ENCODE results near the gene KCNC1. TPM values are rescaled to one million over a fixed set of nuclear protein-coding genes. Genes with fewer than 3 reads are reported as not detected.

The KCNC1 gene
- polyA plus RNA-seq, 1 experiment, result not detected

- Histone ChIP-seq H3K36me3 (ENCODE audit: control insufficient read depth, insufficient read depth, low read length) (no peaks in the 10 kb centered on the region), H3K4me3 (ENCODE audit: low read depth, low read length) (no peak overlapping the region), H3K27me3 (ENCODE audit: control insufficient read depth, insufficient read depth, low read length) (no peaks in the 10 kb centered on the region)
- CTCF ChIA-PET, result no interaction called here
- no peak for DNase-seq (ENCODE audit: low read depth)
- TF ChIP-seq, protein P1, sequence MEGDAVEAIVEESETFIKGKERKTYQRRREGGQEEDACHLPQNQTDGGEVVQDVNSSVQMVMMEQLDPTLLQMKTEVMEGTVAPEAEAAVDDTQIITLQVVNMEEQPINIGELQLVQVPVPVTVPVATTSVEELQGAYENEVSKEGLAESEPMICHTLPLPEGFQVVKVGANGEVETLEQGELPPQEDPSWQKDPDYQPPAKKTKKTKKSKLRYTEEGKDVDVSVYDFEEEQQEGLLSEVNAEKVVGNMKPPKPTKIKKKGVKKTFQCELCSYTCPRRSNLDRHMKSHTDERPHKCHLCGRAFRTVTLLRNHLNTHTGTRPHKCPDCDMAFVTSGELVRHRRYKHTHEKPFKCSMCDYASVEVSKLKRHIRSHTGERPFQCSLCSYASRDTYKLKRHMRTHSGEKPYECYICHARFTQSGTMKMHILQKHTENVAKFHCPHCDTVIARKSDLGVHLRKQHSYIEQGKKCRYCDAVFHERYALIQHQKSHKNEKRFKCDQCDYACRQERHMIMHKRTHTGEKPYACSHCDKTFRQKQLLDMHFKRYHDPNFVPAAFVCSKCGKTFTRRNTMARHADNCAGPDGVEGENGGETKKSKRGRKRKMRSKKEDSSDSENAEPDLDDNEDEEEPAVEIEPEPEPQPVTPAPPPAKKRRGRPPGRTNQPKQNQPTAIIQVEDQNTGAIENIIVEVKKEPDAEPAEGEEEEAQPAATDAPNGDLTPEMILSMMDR (IDR thresholded peaks at IDR 0.05; ENCODE audit: insufficient read depth, low read depth, low read length), result no peak
- POLR2A ChIA-PET, result no interaction called here
Measured at GRCh38 chr11:17780668-17781067, 46.1 kb downstream of the KCNC1 start.

DNA sequence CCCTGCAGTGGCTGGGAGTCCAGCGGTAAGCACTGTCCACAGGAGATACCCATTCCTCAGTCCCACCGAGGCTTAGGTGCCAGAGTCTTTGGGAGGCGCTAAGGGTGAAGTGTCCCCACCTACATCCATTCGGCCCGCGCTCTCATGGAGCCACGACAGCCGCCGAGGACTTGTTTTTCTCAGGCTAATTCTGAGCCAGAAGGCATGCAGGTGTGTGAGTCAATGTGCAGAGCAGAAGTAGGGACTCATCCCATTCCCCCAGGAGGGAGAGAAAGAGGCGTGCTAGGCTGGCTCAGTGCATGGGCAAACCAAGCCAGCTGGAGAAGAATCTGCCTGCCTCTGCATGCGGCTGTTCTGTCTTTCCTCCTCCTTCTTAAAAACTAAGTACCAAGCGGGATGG, 46.6 kb downstream of the KCNC1 start:
- ChIA-PET POLR2A (interaction anchor here (0.6 kb wide), 1 partner anchor 15 kb away, joined by 4 read pairs; no protein-coding TSS in a partner anchor), CTCF (interaction anchor here (1.0 to 1.5 kb wide), 2 partner anchors 10 to 192 kb away, joined by 3 to 6 read pairs; no protein-coding TSS in a partner anchor)
- Histone ChIP-seq H3K36me3 (ENCODE audit: control insufficient read depth, insufficient read depth, low read length) (no peaks in the 10 kb centered on the region), H3K27me3 (ENCODE audit: control insufficient read depth, insufficient read depth, low read length) (no peaks in the 10 kb centered on the region), H3K4me3 (ENCODE audit: low read depth, low read length) (no peak overlapping the region)
- TF ChIP-seq, protein P1 (IDR thresholded peaks at IDR 0.05; ENCODE audit: insufficient read depth, low read depth, low read length), result no peak
- DNase-seq (ENCODE audit: low read depth), result no peak

- ChIA-PET POLR2A (interaction anchor here (0.6 kb wide), 1 partner anchor 15 kb away, joined by 4 read pairs; no protein-coding TSS in a partner anchor), CTCF (interaction anchor here (0.8 to 1.5 kb wide), 3 partner anchors 11 to 199 kb away, joined by 3 to 6 read pairs (median 3); no protein-coding TSS in a partner anchor)
- Histone ChIP-seq H3K4me3 (ENCODE audit: low read depth, low read length) (no peak overlapping the region), H3K27me3 (ENCODE audit: control insufficient read depth, insufficient read depth, low read length) (no peaks in the 10 kb centered on the region), H3K36me3 (ENCODE audit: control insufficient read depth, insufficient read depth, low read length) (no peaks in the 10 kb centered on the region)
- DNase-seq (ENCODE audit: low read depth), result no peak
- TF ChIP-seq, protein P1 (IDR thresholded peaks at IDR 0.05; ENCODE audit: insufficient read depth, low read depth, low read length), result no peak
Measured at GRCh38 chr11:17781626-17782025, 47.0 kb downstream of the KCNC1 start.

GRCh38 chr11:17782145-17782544, 47.6 kb downstream of the KCNC1 start:
- ChIA-PET POLR2A (no interaction called here), CTCF (interaction anchor here (0.8 to 1.5 kb wide), 3 partner anchors 11 to 198 kb away, joined by 3 to 6 read pairs (median 3); no protein-coding TSS in a partner anchor)
- H3K36me3 ChIP-seq (ENCODE audit: control insufficient read depth, insufficient read depth, low read length), result no peaks in the 10 kb centered on the region
- TF ChIP-seq, protein P1 (IDR thresholded peaks at IDR 0.05; ENCODE audit: insufficient read depth, low read depth, low read length), result no peak
- no peak overlapping the region for H3K4me3 ChIP-seq (ENCODE audit: low read depth, low read length)
- DNase-seq (ENCODE audit: low read depth), result no peak
- H3K27me3 ChIP-seq (ENCODE audit: control insufficient read depth, insufficient read depth, low read length), result no peaks in the 10 kb centered on the region

GRCh38 chr11:17782603-17783337, 48.2 kb downstream of the KCNC1 start:
- no peaks in the 10 kb centered on the region for H3K36me3 ChIP-seq (ENCODE audit: control insufficient read depth, insufficient read depth, low read length)
- POLR2A ChIA-PET, result interaction anchor here (0.6 kb wide), 1 partner anchor 8 kb away, joined by 3 read pairs; no protein-coding TSS in a partner anchor
- TF ChIP-seq, protein P1 (IDR thresholded peaks at IDR 0.05; ENCODE audit: insufficient read depth, low read depth, low read length), result no peak
- H3K27me3 ChIP-seq (ENCODE audit: control insufficient read depth, insufficient read depth, low read length), result no peaks in the 10 kb centered on the region
- CTCF ChIA-PET, result interaction anchor here (0.8 to 1.5 kb wide), 3 partner anchors 12 to 198 kb away, joined by 3 to 6 read pairs (median 3); no protein-coding TSS in a partner anchor
- no peak for DNase-seq (ENCODE audit: low read depth)
- no peak overlapping the region for H3K4me3 ChIP-seq (ENCODE audit: low read depth, low read length)
